HEK293 (cell line): ENCODE measurements around the gene PYGM.
A peak's percentile ranks its signal among the peaks of the same experiment; 100 is the strongest.

Experiments
- CTCF ChIA-PET: fragments of 350-600 bp; formaldehyde crosslinking; extraction: SDS; loops from one replicate; lab custom pipeline; 2021; ENCODE audit warnings: antibody characterized with exemption; lab: Yijun Ruan, JAX
- POLR2A ChIA-PET: fragments of 300-600 bp; formaldehyde crosslinking; extraction: SDS; loops from one replicate; lab custom pipeline; 2020; ENCODE audit warnings: antibody characterized with exemption, inconsistent platforms; lab: Yijun Ruan, JAX
- H3K27ac ChIP-seq: fragments of 200-500 bp; sonication (Bioruptor generic); 2 replicates; pipeline ENCODE4 v1.5.1; 2014; ENCODE audit warnings: low read depth, low read length, control low read depth, inconsistent platforms; ENCODE audit errors: extremely low read depth
- H3K36me3 ChIP-seq, 2 experiments: fragments of 200-500 bp in 1 of 2; sonication (Bioruptor generic) in 1 of 2; 1 replicate in 1 of 2; 2 replicates in 1 of 2; pipeline ENCODE4 v1.5.1; 2014 to 2017; ENCODE audit warnings: inconsistent platforms in 2 of 2, low read length in 2 of 2; ENCODE audit not compliant: control insufficient read depth in 2 of 2, insufficient read depth in 1 of 2
- H3K4me1 ChIP-seq: fragments of 200-500 bp; sonication (Bioruptor generic); 2 replicates; pipeline ENCODE4 v1.5.1; 2014; ENCODE audit warnings: mild to moderate bottlenecking, low read length, inconsistent platforms; ENCODE audit not compliant: control insufficient read depth, insufficient read depth
- H3K4me3 ChIP-seq: 2 replicates; pipeline ENCODE4 v1.5.1; 2011; ENCODE audit warnings: low read depth, mild to moderate bottlenecking, control low read depth, low read length, moderate library complexity
- H3K9me3 ChIP-seq: fragments of 200-500 bp; sonication (Bioruptor generic); 2 replicates; pipeline ENCODE4 v1.5.1; 2014; ENCODE audit warnings: low read depth, low read length, inconsistent platforms; ENCODE audit not compliant: control insufficient read depth, insufficient read depth
- CTCF ChIP-seq: fragments of 450-650 bp; formaldehyde crosslinking; IDR thresholded peaks from 2 replicates; pipeline ENCODE4 v1.5.1; 2016; ENCODE audit warnings: missing biosample characterization, missing genetic modification characterization
- GLI2 ChIP-seq: fragments of 450-650 bp; formaldehyde crosslinking; IDR thresholded peaks from 2 replicates; pipeline ENCODE4; 2017; ENCODE audit warnings: missing biosample characterization, missing genetic modification characterization, low read depth, borderline replicate concordance
- HOXC10 ChIP-seq: sonication (generic); formaldehyde crosslinking; IDR thresholded peaks from 2 replicates; pipeline ENCODE4 v1.8.1; 2023; ENCODE audit warnings: mild to moderate bottlenecking, missing genetic modification reagents
- KLF10 ChIP-seq: fragments of 450-650 bp; IDR thresholded peaks from 2 replicates; pipeline ENCODE4 v1.5.1; 2018; ENCODE audit warnings: missing biosample characterization, mild to moderate bottlenecking, missing genetic modification characterization
- KLF17 ChIP-seq: fragments of 450-650 bp; formaldehyde crosslinking; IDR thresholded peaks from 2 replicates; pipeline ENCODE4 v1.5.1; 2016; ENCODE audit warnings: missing biosample characterization, missing genetic modification characterization
- KLF9 ChIP-seq: fragments of 450-650 bp; formaldehyde crosslinking; IDR thresholded peaks from 2 replicates; pipeline ENCODE4 v1.5.1; 2016; ENCODE audit warnings: missing biosample characterization, missing genetic modification characterization, low read depth
- PRDM1 ChIP-seq: fragments of 450-650 bp; formaldehyde crosslinking; IDR thresholded peaks from 2 replicates; pipeline ENCODE4; 2016; ENCODE audit warnings: missing biosample characterization, missing genetic modification characterization
- SP3 ChIP-seq: fragments of 450-650 bp; formaldehyde crosslinking; IDR thresholded peaks from 2 replicates; pipeline ENCODE4 v1.5.1; 2016; ENCODE audit warnings: missing biosample characterization, missing genetic modification characterization
- SP7 ChIP-seq: fragments of 450-650 bp; formaldehyde crosslinking; IDR thresholded peaks from 2 replicates; pipeline ENCODE4 v1.5.1; 2016; ENCODE audit warnings: missing biosample characterization, missing genetic modification characterization
- ZBTB17 ChIP-seq: fragments of 450-650 bp; formaldehyde crosslinking; IDR thresholded peaks from 2 replicates; pipeline ENCODE4 v1.5.1; 2016; ENCODE audit warnings: missing biosample characterization, missing genetic modification characterization
- ZBTB20 ChIP-seq: fragments of 450-650 bp; formaldehyde crosslinking; IDR thresholded peaks from 2 replicates; pipeline ENCODE4 v1.5.1; 2016; ENCODE audit warnings: missing biosample characterization, missing genetic modification characterization
- ZBTB21 ChIP-seq: fragments of 450-650 bp; formaldehyde crosslinking; IDR thresholded peaks from 2 replicates; pipeline ENCODE4 v1.5.1; 2017; ENCODE audit warnings: missing biosample characterization, missing genetic modification characterization
- ZBTB26 ChIP-seq: fragments of 450-650 bp; formaldehyde crosslinking; optimal IDR thresholded peaks from 2 replicates; pipeline ENCODE3; 2016; ENCODE audit warnings: missing biosample characterization, mild to moderate bottlenecking, missing genetic modification characterization
- ZBTB48 ChIP-seq: fragments of 450-650 bp; formaldehyde crosslinking; IDR thresholded peaks from 2 replicates; pipeline ENCODE4 v1.5.1; 2016; ENCODE audit warnings: missing biosample characterization, missing genetic modification characterization
- ZFHX2 ChIP-seq: fragments of 450-650 bp; formaldehyde crosslinking; conservative IDR thresholded peaks from 2 replicates; pipeline ENCODE4 v1.5.1; 2016; ENCODE audit warnings: missing biosample characterization, missing genetic modification characterization
- ZNF10 ChIP-seq: fragments of 450-650 bp; formaldehyde crosslinking; IDR thresholded peaks from 2 replicates; pipeline ENCODE4 v1.5.1; 2017; ENCODE audit warnings: missing biosample characterization, missing genetic modification characterization
- ZNF16 ChIP-seq: fragments of 450-650 bp; formaldehyde crosslinking; IDR thresholded peaks from 2 replicates; pipeline ENCODE4 v1.5.1; 2016; ENCODE audit warnings: low read depth, missing biosample characterization, missing genetic modification characterization
- ZNF280C ChIP-seq: fragments of 450-650 bp; formaldehyde crosslinking; IDR thresholded peaks from 2 replicates; pipeline ENCODE4 v1.5.1; 2016; ENCODE audit warnings: missing biosample characterization, missing genetic modification characterization
- ZNF341 ChIP-seq: fragments of 450-650 bp; formaldehyde crosslinking; IDR thresholded peaks from 2 replicates; pipeline ENCODE4; 2016; ENCODE audit warnings: low read depth, missing biosample characterization, missing genetic modification characterization
- ZNF362 ChIP-seq: fragments of 450-650 bp; formaldehyde crosslinking; IDR thresholded peaks from 2 replicates; pipeline ENCODE4 v1.5.1; 2016; ENCODE audit warnings: missing biosample characterization, missing genetic modification characterization
- ZNF404 ChIP-seq: fragments of 450-650 bp; formaldehyde crosslinking; IDR thresholded peaks from 2 replicates; pipeline ENCODE4 v1.5.1; 2017; ENCODE audit warnings: missing biosample characterization, missing genetic modification characterization
- ZNF473 ChIP-seq: fragments of 450-650 bp; formaldehyde crosslinking; IDR thresholded peaks from 2 replicates; pipeline ENCODE4 v1.5.1; 2017; ENCODE audit warnings: missing biosample characterization, missing genetic modification characterization
- ZNF600 ChIP-seq: fragments of 450-650 bp; formaldehyde crosslinking; IDR thresholded peaks from 2 replicates; pipeline ENCODE4 v1.5.1; 2016; ENCODE audit warnings: missing biosample characterization, missing genetic modification characterization
- ZNF645 ChIP-seq: fragments of 450-650 bp; formaldehyde crosslinking; IDR thresholded peaks from 2 replicates; pipeline ENCODE4; 2016; ENCODE audit warnings: missing biosample characterization, missing genetic modification characterization
- ZSCAN16 ChIP-seq: fragments of 450-650 bp; formaldehyde crosslinking; IDR thresholded peaks from 2 replicates; pipeline ENCODE4 v1.5.1; 2016; ENCODE audit warnings: missing biosample characterization, missing genetic modification characterization
- ZSCAN30 ChIP-seq: fragments of 450-650 bp; IDR thresholded peaks from 2 replicates; pipeline ENCODE4 v1.5.1; 2018; ENCODE audit warnings: missing biosample characterization, mild to moderate bottlenecking, missing genetic modification characterization, moderate library complexity

The PYGM gene

GRCh38 chr11:64784813-64785581, 25.2 kb upstream of the PYGM start (continued):
- TF ChIP-seq ZNF473 (tag by site-specific recombination) (no peak), ZNF341 (tag by site-specific recombination) (no peak), ZSCAN30 (tag by site-specific recombination) (no peak)

GRCh38 chr11:64778473-64779298, 18.9 kb upstream of the PYGM start, which contains the start of gene SF1:
SF1 (minus strand) TSS chr11:64778542; CDS start chr11:64778392, 150 bp downstream.
- CTCF ChIA-PET = interaction anchor here (0.6 to 1.3 kb wide), 6 partner anchors 10 to 332 kb away, joined by 3 to 9 read pairs (median 3); no protein-coding TSS in a partner anchor
- POLR2A ChIA-PET = interaction anchor here (0.6 to 1.9 kb wide), 49 partner anchors 9 to 644 kb away, joined by 3 to 42 read pairs (median 4); partner anchors contain the start of genes CAPN1, CDC42BPG, EHD1 and FAU
- Histone ChIP-seq H3K36me3 (peaks cover 25 to 43% of the 10 kb centered on the region in 2 experiments), H3K27ac (peak within 1 kb of the TSS; percentile 97), H3K4me3 (peak within 1 kb of the TSS; percentile 96), H3K4me1 (no peaks in the 10 kb centered on the region), H3K9me3 (no peaks in the 10 kb centered on the region)
- TF ChIP-seq ZNF362 (peak; percentile 99; the same call in 1 of the 2 replicates), ZFHX2 (tag by site-specific recombination) (peak; percentile 67), ZNF10 (tag by site-specific recombination) (0 out of 2 replicates have a peak, but pooled peaks have one; percentile 19), ZNF16 (tag by site-specific recombination) (no peak), ZNF280C (tag by site-specific recombination) (no peak), HOXC10 (peak; percentile 95; the same call in 1 of the 2 replicates), SP7 (tag by site-specific recombination) (no peak), ZNF404 (tag by site-specific recombination) (no peak), ZBTB21 (tag by site-specific recombination) (peak; percentile 49), GLI2 (tag by site-specific recombination) (no peak), ZBTB20 (no peak), ZNF600 (peak; percentile 39; the same call in 1 of the 2 replicates), ZBTB48 (0 out of 2 replicates have a peak, but pooled peaks have one; percentile 34), ZBTB26 (tag by site-specific recombination) (peak; percentile 68), KLF17 (tag by site-specific recombination) (no peak), ZSCAN16 (peak; percentile 68; the same call in 1 of the 2 replicates), ZNF645 (tag by site-specific recombination) (no peak), ZBTB17 (tag by site-specific recombination) (peak; percentile 86), KLF10 (tag by site-specific recombination) (peak; percentile 75; the same call in 1 of the 2 replicates), PRDM1 (tag by site-specific recombination) (peak; percentile 79), CTCF (tag by site-specific recombination) (peak; percentile 41; the same call in 1 of the 2 replicates), SP3 (tag by site-specific recombination) (peak; percentile 81), KLF9 (peak; percentile 33; the same call in 1 of the 2 replicates)
